Panc1 (cell line): ENCODE data around the gene TANGO2. TPM values are rescaled to one million over a fixed set of nuclear protein-coding genes. Genes with fewer than 3 reads are reported as not detected.

Source experiments
- ATAC-seq: fragments of 200-7000 bp; cut with Tn5 transposase; 2 replicates; pipeline ENCODE4 v1.9.1; 2020; ENCODE audit warnings: mild to moderate bottlenecking, moderate library complexity
- BruUV-seq: library from RNA; stranded (reverse); fragments of 400-500 nt; replicated peaks from 2 replicates; lab custom pipeline; 2021; lab: Mats Ljungman, UMichigan
- CTCF ChIA-PET: fragments of 300-600 bp; sonication (Branson Sonifier 250); formaldehyde crosslinking; loops from one replicate; lab custom pipeline; 2022; ENCODE audit warnings: antibody characterized with exemption; lab: Charles Lee
- POLR2A ChIA-PET: fragments of 300-600 bp; sonication (Branson Sonifier 250); formaldehyde crosslinking; loops from one replicate; lab custom pipeline; 2022; ENCODE audit warnings: antibody characterized with exemption; lab: Charles Lee
- DNase-seq: peaks from one replicate; pipeline ENCODE4 v3.0.0-alpha.2; 2010; ENCODE audit warnings: low read depth, low spot score
- H3K27ac ChIP-seq: 2 replicates; pipeline ENCODE4 v1.5.1; 2011; ENCODE audit warnings: mild to moderate bottlenecking, low read length, inconsistent platforms
- H3K27me3 ChIP-seq: fragments of 200-500 bp; sonication (Bioruptor generic); 2 replicates; pipeline ENCODE4 v1.6.0; 2014; ENCODE audit warnings: low read length, inconsistent platforms; ENCODE audit not compliant: control insufficient read depth, insufficient read depth
- H3K36me3 ChIP-seq: fragments of 200-500 bp; sonication (Bioruptor generic); 2 replicates; pipeline ENCODE4 v1.5.1; 2014; ENCODE audit warnings: inconsistent platforms, mild to moderate bottlenecking, low read length, moderate library complexity; ENCODE audit not compliant: control insufficient read depth, insufficient read depth
- H3K4me1 ChIP-seq: 2 replicates; pipeline ENCODE4 v1.5.1; 2011; ENCODE audit warnings: inconsistent platforms, mild to moderate bottlenecking, low read length, moderate library complexity; ENCODE audit not compliant: control insufficient read depth, insufficient read depth
- H3K4me3 ChIP-seq, 2 experiments: 2 replicates each; pipeline ENCODE4 v1.5.1; 2011 to 2012; ENCODE audit warnings: low read depth in 2 of 2, low read length in 2 of 2, mild to moderate bottlenecking in 2 of 2, inconsistent platforms in 1 of 2, moderate library complexity in 1 of 2
- H3K9me3 ChIP-seq: fragments of 200-500 bp; sonication (Bioruptor generic); 2 replicates; pipeline ENCODE4 v1.5.1; 2014; ENCODE audit warnings: low read depth, mild to moderate bottlenecking, inconsistent platforms, low read length, moderate library complexity; ENCODE audit not compliant: control insufficient read depth, insufficient read depth
- CTCF ChIP-seq: fragments of 450-650 bp; IDR thresholded peaks from 2 replicates; pipeline ENCODE4 v1.5.1; 2017; ENCODE audit warnings: mild to moderate bottlenecking
- POLR2AphosphoS5 ChIP-seq: IDR thresholded peaks from 2 replicates; pipeline ENCODE4 v1.6.1; 2012; ENCODE audit warnings: mild to moderate bottlenecking, low read depth, low read length, moderate library complexity
- REST ChIP-seq, 2 experiments: IDR thresholded peaks; 2 replicates each; pipeline ENCODE4 v1.6.1; 2011 to 2012; ENCODE audit warnings: low read depth in 2 of 2, control low read depth in 1 of 2, low read length in 1 of 2, mild to moderate bottlenecking in 1 of 2, moderate library complexity in 1 of 2; ENCODE audit not compliant: insufficient read depth in 1 of 2
- SIN3A ChIP-seq: IDR thresholded peaks from 2 replicates; pipeline ENCODE4 v1.6.1; 2012; ENCODE audit warnings: low read depth, mild to moderate bottlenecking, low read length, moderate library complexity, borderline replicate concordance; ENCODE audit not compliant: insufficient read depth
- TCF7L2 ChIP-seq: IDR thresholded peaks from 2 replicates; pipeline ENCODE4 v1.6.1; 2011; ENCODE audit warnings: mild to moderate bottlenecking, low read depth, low read length, inconsistent platforms
- in situ Hi-C: cut with HindIII; loops from 2 replicates; pipeline ENCODE4 v1.10.0; 2016; ENCODE audit warnings: low sequenced_read_pairs, low pct_unique_long_range_greater_than_20kb
- intact Hi-C: fragments of 100-400 bp; cut with micrococcal nuclease; formaldehyde crosslinking; loops from one replicate; pipeline ENCODE4 v1.10.0; 2022; ENCODE audit not compliant: unreplicated experiment
- total RNA-seq: library from RNA; stranded (reverse); gene quantifications from one replicate; pipeline ENCODE4 v1.2.1, GENCODE V29; 2021; ENCODE audit not compliant: unreplicated experiment

TANGO2 gene
- total RNA-seq, 1 experiment from 2014 or later = 32.2 TPM

GRCh38 chr22:19990188-19990587 lies 30.7 kb upstream of the TANGO2 start:
- BruUV-seq = no TSS peak
- Histone ChIP-seq H3K4me3 (no peak overlapping the region), H3K36me3 (no peaks in the 10 kb centered on the region), H3K27ac (no peak overlapping the region), H3K27me3 (no peaks in the 10 kb centered on the region), H3K4me1 (no peaks in the 10 kb centered on the region), H3K9me3 (no peaks in the 10 kb centered on the region)
- in situ Hi-C loops (no loop called here), intact Hi-C loops (no loop called here)
- DNase-seq (no peak), ATAC-seq (no peak)
- TF ChIP-seq CTCF (no peak), SIN3A (no peak), REST (IDR thresholded peaks at IDR 0.05; ENCODE audit: insufficient read depth in 1 of 2, low read depth in 2 of 2, low read length in 1 of 2) (no peak), TCF7L2 (no peak)
- POLR2A ChIA-PET = no interaction called here
- CTCF ChIA-PET = no interaction called here

GRCh38 chr22:19990609-19991394 lies 30.1 kb upstream of the TANGO2 start:
- Histone ChIP-seq H3K27ac (no peak overlapping the region), H3K27me3 (no peaks in the 10 kb centered on the region), H3K4me3 (no peak overlapping the region), H3K9me3 (no peaks in the 10 kb centered on the region), H3K36me3 (no peaks in the 10 kb centered on the region), H3K4me1 (no peaks in the 10 kb centered on the region)
- CTCF ChIA-PET = no interaction called here
- BruUV-seq = no TSS peak
- intact Hi-C loops = no loop called here
- no peak for ATAC-seq
- TF ChIP-seq TCF7L2 (no peak), POLR2AphosphoS5 (no peak), REST (IDR thresholded peaks at IDR 0.05; ENCODE audit: insufficient read depth in 1 of 2, low read depth in 2 of 2, low read length in 1 of 2) (no peak), CTCF (no peak), SIN3A (no peak)
- POLR2A ChIA-PET = no interaction called here
- in situ Hi-C loops = no loop called here
- DNase-seq = no peak
